Midbrain (tissue), 1 donor: ENCODE results near the gene SLC25A21.
"Not testable (repeated sequence)": the region's sequence is repeated elsewhere in the genome, so short reads cannot be mapped to it uniquely, and the experiment has no call there.

ENCODE experiments used
- DNase-seq: peaks from one replicate; lab custom pipeline; 2025; lab: John Stamatoyannopoulos, UW

Gene SLC25A21

DNA sequence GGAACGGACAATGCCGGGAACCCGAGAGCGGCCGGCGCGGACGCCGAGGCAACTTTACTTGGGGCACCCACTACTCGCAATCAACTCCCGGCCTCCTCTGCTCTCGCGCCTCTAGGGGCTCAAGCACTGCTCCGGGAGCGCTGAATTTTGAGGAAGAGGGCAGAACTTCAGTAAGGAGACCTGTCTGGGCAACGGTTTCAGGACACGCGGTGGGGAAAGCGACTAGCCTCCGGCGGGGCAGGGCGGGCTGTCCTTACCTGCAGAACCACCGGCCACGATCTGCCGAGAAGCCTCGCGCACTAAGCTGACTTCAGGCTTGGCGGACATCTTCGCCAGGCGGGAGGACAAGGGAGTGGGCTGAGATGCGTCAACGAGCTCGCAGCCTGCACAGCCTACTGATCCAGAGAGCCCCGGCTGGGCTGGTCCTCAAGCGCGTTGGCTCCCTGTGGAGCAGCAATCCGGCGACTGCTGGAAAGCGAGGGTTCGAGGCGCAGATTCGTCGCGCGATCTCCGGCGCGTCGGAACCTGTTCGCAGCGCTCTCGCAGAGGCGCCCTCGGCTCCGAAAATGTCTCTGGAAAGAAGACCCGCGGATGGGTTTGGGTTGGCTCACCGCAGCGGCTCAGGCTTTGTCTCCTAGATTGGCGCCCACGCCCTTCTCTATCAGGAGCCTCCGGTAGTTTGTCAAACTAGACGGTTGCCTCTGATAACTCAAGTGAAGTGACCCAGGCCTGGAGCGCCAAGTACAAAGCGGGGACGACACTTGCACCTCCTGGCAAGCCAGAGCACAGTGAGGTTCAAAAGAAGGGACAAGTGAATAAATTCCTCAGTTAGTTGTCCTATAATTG lies at the start of gene SLC25A21:
TSS of gene SLC25A21 (minus strand) at position 583 of the 846 bp plus-strand sequence.
- DNase-seq: peak; percentile 83

DNA sequence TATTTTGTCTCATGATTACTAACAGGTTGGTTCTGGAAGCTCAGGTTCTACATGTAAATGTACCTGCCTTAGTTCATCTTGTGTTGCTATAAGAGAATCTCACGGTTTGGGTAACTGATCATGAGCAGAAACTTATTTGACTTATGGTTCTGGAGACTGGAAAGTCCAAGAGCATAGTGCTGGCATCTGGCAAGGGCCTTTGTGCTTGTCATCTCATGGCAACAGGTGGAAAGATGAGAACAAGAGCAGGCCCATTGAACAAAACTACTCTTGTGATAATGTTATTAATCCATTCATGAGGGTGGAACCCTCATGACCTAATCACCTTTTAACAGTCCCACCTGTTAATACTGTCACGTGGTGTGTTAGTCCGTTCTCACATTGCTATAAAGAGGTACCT lies 48.7 kb upstream of the SLC25A21 start:
- DNase-seq: no peak

DNA sequence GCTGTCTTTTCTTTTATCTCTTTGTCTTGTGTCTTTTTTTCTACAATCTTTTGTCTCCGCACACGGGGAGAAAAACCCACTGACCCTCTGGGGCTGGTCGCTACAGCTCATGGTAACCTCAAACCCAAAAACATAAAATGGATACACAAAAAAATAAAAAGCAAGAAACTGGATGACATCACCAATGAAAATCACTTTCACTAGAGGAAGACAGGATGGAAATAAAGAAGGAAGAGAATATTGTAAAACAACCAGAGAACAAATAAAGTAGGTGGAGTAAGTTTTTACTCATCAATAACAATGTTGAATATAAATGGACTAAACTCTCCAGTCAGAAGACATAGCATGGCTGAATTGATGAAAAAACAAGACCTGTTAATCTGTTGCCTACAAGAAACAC lies 42.9 kb upstream of the SLC25A21 start:
- DNase-seq: no peak

DNA sequence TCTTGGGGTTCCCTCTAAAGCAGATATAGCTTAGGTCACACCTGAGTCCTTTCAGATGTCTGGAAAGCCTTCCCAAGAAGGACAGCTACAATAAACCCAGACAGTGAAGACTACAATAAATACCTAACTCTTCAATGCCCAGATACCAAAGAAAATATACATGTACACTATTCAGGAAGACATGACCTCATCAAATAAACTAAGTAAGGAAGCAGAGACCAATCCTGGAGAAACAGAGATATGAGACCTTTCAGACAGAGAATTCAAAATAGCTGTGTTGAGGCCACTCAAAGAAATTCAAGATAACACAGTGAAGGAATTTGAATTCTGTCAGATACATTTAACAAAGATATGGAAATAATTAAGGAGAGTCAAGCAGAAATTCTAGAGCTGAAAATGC lies 40.6 kb upstream of the SLC25A21 start:
- no peak for DNase-seq

DNA sequence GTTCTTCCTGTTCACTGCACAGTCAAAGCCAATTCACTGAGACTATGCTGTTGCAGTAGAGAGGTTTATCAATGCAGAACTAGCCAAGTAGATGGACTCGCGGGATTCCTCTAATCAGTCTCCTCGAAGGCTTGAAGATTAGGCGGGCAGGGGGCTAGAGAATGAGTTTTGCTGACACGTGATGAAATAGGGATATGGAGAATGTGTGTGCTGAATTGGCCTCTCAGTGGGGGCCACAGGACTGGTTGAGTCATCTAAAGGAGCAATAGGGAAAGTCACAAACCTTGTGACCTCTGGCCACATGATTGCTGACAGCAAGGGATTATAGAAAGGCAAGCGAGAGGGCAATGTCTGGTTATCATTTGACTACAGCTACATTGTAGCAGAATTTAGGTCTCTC lies 38.0 kb upstream of the SLC25A21 start:
- DNase-seq: no peak

DNA sequence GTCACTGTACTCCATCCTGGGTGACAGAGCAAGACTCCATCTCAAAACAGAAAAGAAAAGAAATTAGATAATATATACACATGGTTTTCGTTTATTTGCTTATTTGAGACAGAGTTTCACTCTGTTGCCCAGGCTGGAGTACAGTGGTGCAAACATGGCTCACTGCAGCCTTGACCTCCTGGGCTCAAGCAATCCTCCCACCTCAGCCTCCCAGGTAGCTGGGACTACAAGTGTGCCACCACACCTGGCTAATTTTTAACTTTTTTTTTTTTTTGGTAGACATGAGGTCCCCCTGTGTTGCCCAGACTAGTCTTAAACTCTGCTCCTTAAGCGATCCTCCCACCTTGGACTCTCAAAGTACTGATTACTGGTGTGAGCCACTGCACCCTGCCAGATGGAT lies 37.2 kb upstream of the SLC25A21 start:
- DNase-seq: not testable (repeated sequence)

DNA sequence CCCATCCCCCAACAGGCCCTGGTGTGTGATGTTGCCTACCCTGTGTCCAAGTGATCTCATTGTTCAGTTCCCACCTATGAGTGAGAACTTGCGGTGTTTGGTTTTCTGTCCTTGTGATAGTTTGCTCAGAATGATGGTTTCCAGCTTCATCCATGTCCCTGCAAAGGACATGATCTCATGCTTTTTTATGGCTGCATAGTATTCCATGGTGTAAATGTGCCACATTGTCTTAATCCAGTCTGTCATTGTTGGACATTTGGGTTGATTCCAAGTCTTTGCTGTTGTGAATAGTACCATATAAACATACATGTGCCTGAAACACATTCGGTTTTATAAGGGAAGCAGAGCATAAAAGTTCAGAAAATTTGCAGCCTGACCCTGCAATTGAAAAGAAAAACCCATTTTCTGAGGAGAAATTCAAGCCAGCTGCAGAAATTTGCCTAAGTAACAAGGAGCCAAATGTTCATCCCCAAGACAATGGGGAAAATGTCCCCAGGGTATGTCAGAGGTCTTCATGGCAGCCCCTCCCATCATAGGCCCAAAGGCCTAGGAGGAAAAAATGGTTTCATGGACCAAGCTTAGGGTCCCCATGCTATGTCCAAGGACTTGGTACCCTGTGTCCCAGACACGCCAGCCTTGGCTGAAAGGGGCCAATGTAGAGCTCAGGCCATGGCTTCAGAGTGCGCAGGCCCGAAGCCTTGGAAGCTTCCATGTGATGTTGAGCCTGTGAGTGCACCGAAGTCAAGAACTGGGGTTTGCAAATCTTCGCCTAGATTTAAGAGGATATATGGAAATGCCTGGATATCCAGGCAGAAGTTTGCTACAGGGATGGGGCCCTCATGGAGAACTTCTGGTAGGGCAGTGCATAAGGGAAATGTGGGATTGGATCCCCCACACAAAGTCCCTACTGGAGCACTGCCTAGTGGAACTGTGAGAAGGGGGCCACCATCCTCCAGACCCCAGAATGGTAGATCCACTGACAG lies 33.5 kb upstream of the SLC25A21 start:
- not testable (repeated sequence) for DNase-seq

DNA sequence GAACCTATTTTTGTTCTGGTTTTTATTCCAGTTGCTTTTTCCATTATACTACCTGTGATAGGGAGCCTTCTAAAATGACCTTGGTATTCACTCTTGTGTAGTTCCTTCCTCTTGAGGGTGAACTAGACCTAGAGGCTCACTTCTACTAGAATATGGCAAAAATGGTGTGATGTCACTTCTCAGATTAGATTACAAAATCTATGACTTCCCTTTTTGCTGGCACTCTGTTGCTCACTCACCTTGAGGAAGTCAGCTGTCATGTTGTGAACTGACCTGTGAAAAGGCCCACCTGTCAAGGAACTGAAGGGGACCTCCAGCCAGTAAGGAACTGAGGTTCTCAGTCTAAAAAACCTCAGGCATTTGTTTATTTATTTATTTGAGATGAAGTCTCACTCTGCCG lies 31.0 kb upstream of the SLC25A21 start:
- DNase-seq: no peak

DNA sequence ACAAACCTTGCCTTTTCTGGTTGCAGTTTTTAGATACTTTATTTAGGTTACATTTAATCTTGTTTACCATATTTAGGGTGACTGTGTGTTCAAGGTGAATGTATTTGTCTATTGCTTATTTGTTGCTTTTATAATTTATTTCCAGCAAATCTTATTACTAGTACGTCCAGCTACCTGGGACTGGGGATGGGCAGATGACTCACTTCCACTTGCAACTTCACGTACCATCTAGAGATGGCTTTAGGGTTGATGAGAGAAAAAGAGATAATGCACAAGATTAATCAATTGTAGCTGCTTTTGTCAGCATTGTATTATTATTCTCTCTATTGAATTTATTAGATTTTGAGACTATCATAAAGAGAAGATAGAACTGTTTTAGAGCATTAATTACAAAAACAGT lies 30.4 kb upstream of the SLC25A21 start:
- DNase-seq: no peak

DNA sequence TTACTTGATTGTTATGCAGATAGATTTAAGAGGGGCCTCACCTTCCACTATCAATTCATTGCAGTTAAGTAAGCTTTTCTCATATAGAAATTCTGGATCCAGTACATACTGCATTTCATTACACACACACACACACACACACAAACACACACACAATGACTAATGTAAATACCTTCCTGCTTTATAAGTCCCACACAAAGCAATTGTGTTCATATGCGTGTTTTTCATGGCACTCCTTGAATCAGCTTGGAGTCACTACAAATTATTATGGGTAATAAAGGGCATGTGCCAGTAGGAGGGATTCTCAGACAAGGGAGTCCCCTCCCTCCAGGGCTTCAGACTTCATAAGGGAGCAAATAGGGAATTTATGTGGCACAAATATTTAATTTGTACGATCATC lies 29.9 kb upstream of the SLC25A21 start:
- DNase-seq: no peak

DNA sequence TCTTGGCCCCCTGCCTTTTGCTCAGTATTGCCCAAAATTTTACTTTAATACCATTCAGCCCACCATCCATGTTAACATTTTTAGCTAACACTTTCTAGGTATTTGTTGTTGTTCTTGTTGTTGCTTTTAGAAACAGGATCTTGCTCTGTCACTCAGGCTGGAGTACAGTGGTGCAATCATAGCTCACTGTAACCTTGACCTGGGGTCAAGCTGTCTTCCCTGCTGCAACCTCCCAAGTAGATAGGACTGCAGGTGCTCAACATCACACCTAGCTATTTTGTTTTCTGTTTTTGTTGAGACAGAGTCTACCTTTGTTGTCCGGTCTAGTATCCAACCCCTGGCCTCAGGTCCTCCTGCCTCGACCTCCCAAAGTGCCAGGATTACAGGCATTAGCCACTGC lies 29.3 kb upstream of the SLC25A21 start:
- no peak for DNase-seq

DNA sequence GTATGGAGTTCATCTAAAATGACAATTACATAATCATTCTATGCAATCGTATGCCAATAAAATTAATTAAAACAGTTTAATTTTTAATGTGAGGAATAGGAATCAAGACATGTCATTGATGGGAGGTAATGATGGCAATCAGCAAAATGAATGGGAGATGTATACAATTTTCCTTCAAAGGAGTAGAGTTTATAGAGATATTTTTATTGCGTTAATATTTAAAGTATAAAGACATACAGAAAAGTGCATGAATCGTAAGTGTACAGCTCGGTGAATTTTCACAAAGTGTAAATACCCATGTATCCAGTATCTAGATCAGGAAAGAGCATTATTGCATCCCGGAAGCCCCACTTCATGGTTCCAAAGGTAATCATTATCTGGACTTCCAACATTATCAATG lies 26.5 kb upstream of the SLC25A21 start:
- DNase-seq: no peak

DNA sequence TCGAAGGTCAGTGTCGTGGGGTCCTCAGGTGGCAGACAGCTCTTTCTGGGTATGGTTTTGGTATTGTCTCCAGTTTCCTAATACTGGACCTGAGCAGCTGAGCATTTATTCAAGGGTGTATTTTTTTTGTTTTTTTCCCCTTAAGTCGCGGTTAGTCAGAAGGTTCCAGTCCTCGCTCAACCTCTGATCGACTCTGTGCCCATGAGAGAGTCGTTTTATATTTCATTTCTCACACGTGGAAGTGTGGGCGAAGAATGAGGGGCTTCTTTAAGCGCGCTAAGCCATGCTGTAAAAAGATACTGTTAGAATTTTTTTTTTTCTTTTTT lies 25.8 kb upstream of the SLC25A21 start:
- no peak for DNase-seq

DNA sequence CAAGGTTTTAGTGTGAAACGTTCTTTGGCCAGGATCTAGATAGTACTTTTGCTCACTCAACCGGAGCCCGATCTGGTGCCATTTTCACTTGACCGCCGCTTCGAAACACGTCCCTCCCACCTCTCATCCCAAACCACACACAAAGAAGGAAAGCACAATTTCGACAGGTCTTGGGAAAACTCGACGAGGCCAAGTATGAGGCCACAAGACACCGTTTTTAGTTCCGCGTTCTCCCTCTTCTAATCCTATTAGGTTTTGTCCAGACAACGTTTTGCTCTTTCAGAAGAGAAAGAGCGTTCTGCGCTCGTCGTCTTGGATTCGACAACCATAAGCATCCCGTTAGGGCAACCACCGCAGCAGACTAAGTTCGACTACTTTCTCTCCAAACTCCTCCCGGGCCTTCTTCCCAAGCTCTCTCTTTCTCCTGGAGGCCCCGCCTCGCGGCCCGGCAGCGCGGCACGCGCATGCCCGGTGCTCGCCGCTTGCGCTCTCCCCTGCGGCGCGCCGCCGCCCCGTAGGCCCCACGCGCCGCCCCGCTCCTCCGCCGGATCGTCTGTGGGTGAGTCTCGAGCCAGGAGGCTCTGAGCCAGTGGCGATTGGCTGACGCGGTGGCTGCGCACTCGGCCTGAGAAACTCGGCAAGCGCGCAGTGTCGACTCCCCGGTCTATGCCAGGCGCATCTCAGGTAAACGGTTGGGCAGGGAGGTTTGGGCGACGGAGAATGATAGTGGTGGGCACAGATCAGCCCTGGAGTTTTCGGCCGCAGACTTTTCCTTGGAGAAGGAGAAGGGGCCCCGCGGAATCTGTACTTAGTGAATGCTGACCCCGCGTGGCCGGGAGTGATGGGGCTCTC lies 25.2 kb upstream of the SLC25A21 start, which contains the start of gene MIPOL1:
TSS of gene MIPOL1 (plus strand) at position 517 of the 852 bp plus-strand sequence. CDS start 49,952 bp downstream, outside the sequence.
- DNase-seq: peak; percentile 82

DNA sequence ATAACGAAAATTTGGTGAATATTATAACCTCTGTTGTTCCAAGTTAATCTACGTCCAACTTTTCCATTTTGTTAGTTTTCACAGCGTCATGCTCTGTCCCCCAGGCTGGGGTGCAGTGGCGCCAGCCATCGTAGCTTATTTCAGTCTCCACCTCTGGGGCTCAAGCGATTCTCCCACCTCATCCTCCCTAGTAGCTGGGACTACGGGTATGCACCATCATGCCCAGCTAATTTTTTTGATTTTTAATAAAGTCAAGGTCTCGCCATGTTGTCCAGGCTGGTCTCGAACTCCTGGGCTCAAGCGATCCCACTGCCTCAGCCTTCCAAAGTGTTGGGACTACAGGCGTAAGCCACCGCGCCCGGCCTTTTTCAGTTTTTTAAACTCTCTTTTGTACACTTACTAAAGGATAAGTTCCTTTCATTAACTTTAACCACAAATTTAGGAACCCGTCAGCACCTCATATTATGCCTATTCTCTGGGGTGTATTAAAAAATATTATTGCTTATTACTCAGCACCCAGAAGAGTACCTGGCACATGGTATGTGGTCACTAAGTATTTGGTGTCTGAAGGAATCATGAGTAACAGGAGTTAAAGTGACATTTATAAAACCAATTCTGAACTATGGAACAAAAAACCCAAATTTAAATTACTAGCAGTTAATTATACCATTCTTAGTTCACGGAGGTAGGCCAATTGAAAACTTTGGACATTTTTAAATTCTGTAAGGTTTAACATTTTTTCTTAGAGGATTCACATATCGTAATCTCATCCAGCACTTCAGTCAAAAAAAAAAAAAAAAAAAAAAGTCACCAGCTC lies 24.4 kb upstream of the SLC25A21 start:
- no peak for DNase-seq

DNA sequence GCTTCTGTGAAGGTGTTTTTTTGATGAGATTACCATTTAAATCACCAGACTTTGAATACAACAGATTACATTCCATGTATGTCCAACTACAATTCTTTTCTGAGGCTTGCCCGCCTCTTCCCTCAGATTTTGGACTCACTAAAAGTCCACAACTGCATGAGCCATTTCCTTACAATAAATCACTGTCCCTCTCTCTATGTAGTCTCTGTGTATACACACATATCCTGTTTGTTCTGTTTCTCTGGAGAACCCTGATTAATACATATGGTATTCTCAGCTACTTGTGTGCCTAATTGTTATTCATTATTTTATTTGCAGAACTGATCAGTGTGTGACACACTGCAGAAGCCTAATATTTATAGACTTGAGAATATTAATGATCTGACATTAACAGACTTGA lies 22.9 kb upstream of the SLC25A21 start:
- no peak for DNase-seq

DNA sequence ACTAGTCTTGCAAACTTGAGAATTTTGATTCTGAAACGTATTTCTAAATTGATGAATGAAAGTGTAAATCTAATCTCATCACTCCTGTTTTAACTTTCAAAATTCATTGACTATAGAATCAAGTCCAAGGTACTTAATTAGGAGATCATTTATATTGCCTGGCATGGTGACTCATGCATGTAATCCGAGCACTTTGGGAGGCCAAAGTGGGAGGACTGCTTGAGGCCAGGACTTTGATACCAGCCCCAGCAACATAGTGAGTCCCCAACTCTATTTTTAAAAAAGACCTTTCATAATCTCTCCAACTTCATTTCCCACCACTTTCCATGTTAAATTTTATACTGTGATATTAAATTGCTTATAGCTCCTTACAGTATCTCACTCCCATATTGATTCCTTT lies 22.3 kb upstream of the SLC25A21 start:
- no peak for DNase-seq

DNA sequence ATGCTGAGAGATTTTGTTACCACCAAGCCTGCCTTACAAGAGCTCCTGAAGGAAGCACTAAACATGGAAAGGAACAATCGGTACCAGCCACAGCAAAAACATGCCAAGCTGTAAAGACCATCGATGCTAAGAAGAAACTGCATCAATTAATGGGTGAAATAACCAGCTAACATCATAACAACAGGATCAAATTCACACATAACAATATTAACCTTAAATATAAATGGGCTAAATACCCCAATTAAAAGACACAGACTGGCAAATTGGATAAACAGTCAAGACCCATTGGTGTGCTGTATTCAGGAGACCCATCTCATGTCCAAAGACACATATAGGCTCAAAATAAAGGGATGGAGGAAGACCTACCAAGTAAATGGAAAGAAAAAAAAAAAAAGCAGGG lies 17.3 kb upstream of the SLC25A21 start:
- DNase-seq: not testable (repeated sequence)

DNA sequence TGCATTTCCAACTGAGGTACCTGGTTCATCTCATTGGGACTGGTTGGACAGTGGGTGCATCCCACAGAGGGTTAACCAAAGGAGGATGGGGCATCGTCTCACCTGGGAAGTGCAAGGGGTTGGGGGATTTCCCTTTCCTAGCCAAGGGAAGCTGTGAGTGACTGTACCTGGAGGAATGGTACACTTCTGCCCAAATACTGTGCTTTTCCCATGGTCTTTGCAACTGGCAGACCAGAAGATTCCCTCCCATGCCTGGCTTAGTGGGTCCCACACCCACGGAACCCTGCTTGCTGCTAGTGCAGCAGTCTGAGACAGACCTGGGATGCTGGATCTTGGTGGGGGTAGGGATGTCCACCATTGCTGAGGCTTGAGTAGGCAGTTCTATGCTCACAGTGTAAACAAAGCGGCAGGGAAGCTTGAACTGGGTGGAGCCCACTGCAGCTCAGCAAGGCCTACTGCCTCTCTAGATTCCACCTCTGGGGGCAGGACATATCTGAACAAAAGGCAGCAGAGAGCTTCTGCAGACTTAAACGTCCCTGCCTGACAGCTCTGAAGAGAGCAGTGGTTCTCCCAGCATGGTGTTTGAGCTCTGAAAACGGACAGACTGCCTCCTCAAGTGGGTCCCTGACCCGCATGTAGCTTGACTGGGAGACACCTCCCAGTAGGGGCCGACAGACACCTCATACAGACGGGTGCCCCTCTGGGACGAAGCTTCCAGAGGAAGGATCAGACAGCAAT lies 15.6 kb upstream of the SLC25A21 start:
- DNase-seq: not testable (repeated sequence)

DNA sequence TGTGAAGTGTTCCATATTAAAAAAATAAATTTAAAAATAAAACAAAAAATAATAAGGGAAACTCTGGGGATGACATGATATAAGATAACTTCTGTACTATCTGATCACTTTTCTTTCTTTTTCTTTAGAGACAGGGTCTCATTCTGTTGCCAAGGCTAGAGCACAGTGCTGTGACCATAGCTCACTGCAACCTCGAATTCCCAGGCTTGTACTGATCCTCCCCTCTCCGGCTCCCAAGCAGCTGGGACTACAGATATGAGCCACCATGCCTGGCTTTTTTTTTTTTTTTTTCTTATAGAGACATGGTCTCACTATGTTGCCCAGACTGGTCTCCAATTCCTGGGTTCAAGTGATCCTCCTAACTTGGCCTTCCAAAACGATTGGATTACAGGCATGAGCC lies 14.9 kb upstream of the SLC25A21 start:
- no peak for DNase-seq
